Gastroesophageal sphincter (tissue), 4 donors: Measurements from ENCODE around the gene NPAS1. TPM values are rescaled to one million over a fixed set of nuclear protein-coding genes. Genes with fewer than 3 reads are reported as not detected.

Experiments
- ATAC-seq: fragments of 150-250 bp; one replicate; pipeline ENCODE4 v1.9.1; 2016; ENCODE audit warnings: mild to moderate bottlenecking, moderate library complexity
- H3K27ac ChIP-seq, 4 donors: fragments of 200-600 bp; sonication (generic) in 3 of 4; 1 replicate in 3 of 4; 2 replicates in 1 of 4; pipeline ENCODE4 v1.5.1; 2016 to 2019
- H3K27me3 ChIP-seq: fragments of 200-600 bp; sonication (generic); one replicate; pipeline ENCODE4 v1.5.1; 2019
- H3K36me3 ChIP-seq, 2 donors: fragments of 200-600 bp; sonication (generic); one replicate each; pipeline ENCODE4 v1.5.1; 2019; ENCODE audit warnings: control low read depth in 1 of 2
- H3K4me1 ChIP-seq, 3 donors: fragments of 200-600 bp; sonication (generic); 1 replicate in 2 of 3; 2 replicates in 1 of 3; pipeline ENCODE4 v1.5.1; 2016 to 2019; ENCODE audit warnings: control low read depth in 2 of 3
- H3K4me3 ChIP-seq, 2 donors: fragments of 200-600 bp; sonication (generic); one replicate each; pipeline ENCODE4 v1.5.1; 2019; ENCODE audit warnings: mild to moderate bottlenecking in 1 of 2, moderate library complexity in 1 of 2
- H3K9me3 ChIP-seq, 3 donors: fragments of 200-600 bp; sonication (generic); one replicate each; pipeline ENCODE4 v1.5.1; 2017 to 2019; ENCODE audit warnings: control low read depth in 2 of 3
- EP300 ChIP-seq: sonication (generic); formaldehyde crosslinking; IDR thresholded peaks from one replicate; pipeline ENCODE4 v1.6.1; 2017; ENCODE audit warnings: antibody characterized with exemption, mild to moderate bottlenecking
- POLR2A ChIP-seq, 2 donors: fragments of 450-650 bp; IDR thresholded peaks; one replicate each; pipeline ENCODE4 v1.6.1; 2017; ENCODE audit warnings: antibody characterized with exemption in 2 of 2, mild to moderate bottlenecking in 2 of 2, moderate library complexity in 1 of 2
- POLR2AphosphoS5 ChIP-seq: sonication (generic); formaldehyde crosslinking; IDR thresholded peaks from one replicate; pipeline ENCODE4 v1.6.1; 2017; ENCODE audit warnings: antibody characterized with exemption
- WGBS, 2 donors: methylation state at CpG; one replicate each; pipeline ENCODE4 v1.1.5; 2018; ENCODE audit warnings: low coverage in 1 of 2; 5-methylcytosine and 5-hydroxymethylcytosine counted together
- total RNA-seq, 4 donors: library from RNA; depleted of rRNA; stranded (reverse); fragments of >200 nt; gene quantifications; one replicate each; pipeline ENCODE4 v1.1.0, GENCODE V29; 2016
- TF ChIP-seq, protein P1 (sequence below), 4 experiments: fragments of 200-600 bp in 2 of 4; fragments of 450-650 bp in 2 of 4; sonication (generic) in 1 of 4; IDR thresholded peaks; one replicate each; pipeline ENCODE4 v1.5.1; 2017 to 2019; ENCODE audit warnings: antibody characterized with exemption in 4 of 4, mild to moderate bottlenecking in 2 of 4, moderate library complexity in 2 of 4

Gene NPAS1
- total RNA-seq, 4 donors from 2014 or later: 0.85 TPM; not detected in 3

- 76% methylated on average over 5 of the region's 15 CpGs; no CpG with 5 or more reads in 1 of the 2 donors for WGBS, 2 donors
- peaks cover 0 to 71% (median 22%) of the 10 kb centered on the region in 3 donors for H3K4me1 ChIP-seq
- no peaks in the 10 kb centered on the region for H3K9me3 ChIP-seq
- peaks cover 0 to 45% of the 10 kb centered on the region in 2 donors for H3K36me3 ChIP-seq
- H3K27ac ChIP-seq: peak overlapping the region in 3 of 4 donors; percentile 38 to 43 (median 41)
- no peak for ATAC-seq
- no peak overlapping the region for H3K4me3 ChIP-seq
- H3K27me3 ChIP-seq: no peaks in the 10 kb centered on the region
- TF ChIP-seq EP300 (no peak), POLR2AphosphoS5 (no peak), POLR2A (IDR thresholded peaks at IDR 0.05) (no peak)
- TF ChIP-seq, protein P1, sequence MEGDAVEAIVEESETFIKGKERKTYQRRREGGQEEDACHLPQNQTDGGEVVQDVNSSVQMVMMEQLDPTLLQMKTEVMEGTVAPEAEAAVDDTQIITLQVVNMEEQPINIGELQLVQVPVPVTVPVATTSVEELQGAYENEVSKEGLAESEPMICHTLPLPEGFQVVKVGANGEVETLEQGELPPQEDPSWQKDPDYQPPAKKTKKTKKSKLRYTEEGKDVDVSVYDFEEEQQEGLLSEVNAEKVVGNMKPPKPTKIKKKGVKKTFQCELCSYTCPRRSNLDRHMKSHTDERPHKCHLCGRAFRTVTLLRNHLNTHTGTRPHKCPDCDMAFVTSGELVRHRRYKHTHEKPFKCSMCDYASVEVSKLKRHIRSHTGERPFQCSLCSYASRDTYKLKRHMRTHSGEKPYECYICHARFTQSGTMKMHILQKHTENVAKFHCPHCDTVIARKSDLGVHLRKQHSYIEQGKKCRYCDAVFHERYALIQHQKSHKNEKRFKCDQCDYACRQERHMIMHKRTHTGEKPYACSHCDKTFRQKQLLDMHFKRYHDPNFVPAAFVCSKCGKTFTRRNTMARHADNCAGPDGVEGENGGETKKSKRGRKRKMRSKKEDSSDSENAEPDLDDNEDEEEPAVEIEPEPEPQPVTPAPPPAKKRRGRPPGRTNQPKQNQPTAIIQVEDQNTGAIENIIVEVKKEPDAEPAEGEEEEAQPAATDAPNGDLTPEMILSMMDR (IDR thresholded peaks at IDR 0.05): no peak
Observed at GRCh38 chr19:47094557-47095475, 75.2 kb downstream of the NPAS1 start.

Other genes with a start within 250 kb of the NPAS1 start
- 10 to 100 TPM; 16.2 to 56.7 (median 38.8) TPM for gene SLC1A5, start 231.2 kb upstream of the NPAS1 start, total RNA-seq
- gene AP2S1, start 169.0 kb upstream of the NPAS1 start, total RNA-seq: 10 to 100 TPM; 40.6 to 76.2 (median 66.5) TPM
- gene ARHGAP35, start 158.8 kb upstream of the NPAS1 start, total RNA-seq: 100 to 1,000 TPM in 1 of 4 donors, 10 to 100 TPM in 3; 42.9 to 109 (median 57.6) TPM
- 10 to 100 TPM in 3 of 4 donors, 1 to 10 TPM in 1; 7.3 to 55.6 (median 33.4) TPM for gene TMEM160, start 28.8 kb downstream of the NPAS1 start, total RNA-seq
- gene ZC3H4, start 93.9 kb downstream of the NPAS1 start, total RNA-seq: 10 to 100 TPM; 22.5 to 28.7 (median 24.9) TPM
- gene SAE1, start 111.0 kb downstream of the NPAS1 start, total RNA-seq: 100 to 1,000 TPM; 134 to 157 (median 153) TPM
- 10 to 100 TPM in 2 of 4 donors, 1 to 10 TPM in 2; 3.6 to 11.4 (median 10.2) TPM for gene BBC3, start 211.4 kb downstream of the NPAS1 start, total RNA-seq
- gene CCDC9, start 236.7 kb downstream of the NPAS1 start, total RNA-seq: 10 to 100 TPM; 17.3 to 36.9 (median 28.5) TPM